Stromal cell of bone marrow (primary cell): ENCODE data around the gene GGTLC1.

ENCODE experiments used
- DNase-seq: peaks from one replicate; pipeline ENCODE4 v3.0.0-alpha.2; 2012; ENCODE audit warnings: low read depth

Gene GGTLC1

GRCh38 chr20:23963941-23964340 lies 24.6 kb downstream of the GGTLC1 start:
- no peak for DNase-seq

GRCh38 chr20:23962272-23962671 lies 26.3 kb downstream of the GGTLC1 start:
- DNase-seq: no peak

GRCh38 chr20:23959054-23959453 lies 29.5 kb downstream of the GGTLC1 start:
- DNase-seq: no peak

DNA sequence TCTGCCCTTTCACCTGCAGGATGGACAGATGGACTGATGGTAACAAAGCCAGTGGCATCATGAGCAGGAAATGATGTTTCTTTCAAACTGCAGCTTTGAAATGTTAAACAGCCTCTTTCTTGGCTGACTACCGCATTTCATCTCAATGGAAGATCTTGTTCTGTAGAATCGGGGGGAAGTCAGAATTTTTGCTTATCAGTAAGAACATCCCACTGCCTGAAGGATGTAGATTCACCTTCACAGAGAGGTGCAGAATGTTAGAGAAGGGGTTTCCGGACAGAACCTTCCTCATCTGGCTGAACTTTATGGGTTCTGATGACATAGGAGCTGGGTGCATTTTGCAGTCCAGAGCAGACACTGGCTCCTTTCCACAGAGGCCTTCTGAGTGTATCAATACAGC lies 32.7 kb downstream of the GGTLC1 start:
- no peak for DNase-seq

DNA sequence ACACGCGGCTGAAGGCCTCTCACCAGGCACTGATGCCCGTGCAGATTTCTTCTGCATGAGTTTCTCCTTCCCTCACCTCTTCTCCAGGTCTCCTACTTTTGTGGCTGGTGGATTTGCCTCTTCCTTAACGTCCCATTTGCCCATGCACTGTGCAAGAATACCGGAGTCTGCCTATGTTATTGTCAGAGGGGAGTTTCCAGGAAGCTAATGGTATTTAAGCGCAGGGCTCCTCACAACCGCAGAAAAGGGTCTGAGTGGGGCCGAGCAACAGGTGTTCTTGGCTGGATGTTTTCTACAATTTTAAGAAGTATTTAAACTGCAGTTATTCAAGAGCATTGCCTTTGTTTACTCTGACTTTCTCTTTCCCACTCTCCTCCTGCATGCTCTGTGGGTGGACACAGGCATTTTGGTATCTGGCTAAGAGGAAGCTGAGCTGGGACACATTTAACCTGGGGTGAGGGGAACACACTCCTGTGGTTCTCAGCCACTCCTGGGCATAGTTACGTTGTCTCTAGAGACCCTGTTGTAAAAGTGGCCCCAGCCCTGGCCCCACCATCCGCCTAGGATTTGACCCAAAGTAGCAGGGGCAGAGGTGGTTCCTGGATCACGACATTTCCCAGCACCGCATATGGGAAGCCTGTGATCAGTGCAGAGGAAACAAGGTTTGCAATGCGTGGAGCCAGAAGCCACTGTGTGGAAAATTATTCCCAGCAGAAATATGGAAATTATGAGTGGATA lies 34.4 kb downstream of the GGTLC1 start:
- no peak for DNase-seq

DNA sequence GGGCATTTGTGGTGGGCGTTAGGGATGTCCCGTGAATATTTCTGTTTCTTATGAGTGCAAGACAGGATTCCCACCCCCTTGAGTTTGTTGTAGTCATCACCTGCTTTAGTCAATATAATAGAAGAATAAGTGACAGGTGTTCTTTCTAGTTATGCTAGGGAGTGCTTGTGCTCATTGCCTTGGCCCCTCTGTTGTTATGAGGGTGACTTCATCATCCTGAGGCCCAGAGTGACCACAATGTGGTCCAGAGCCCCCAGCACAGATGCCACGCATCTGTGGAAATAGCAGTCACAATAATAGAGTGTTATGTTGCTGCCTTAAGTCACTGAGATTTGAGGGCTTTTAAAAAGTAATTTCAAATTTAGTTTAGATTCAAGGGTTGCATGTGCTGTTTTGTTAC lies 42.4 kb downstream of the GGTLC1 start:
- no peak for DNase-seq

- DNase-seq: no peak
These were observed 45.3 kb downstream of the GGTLC1 start for GRCh38 chr20:23943304-23943703.

- DNase-seq: no peak
These were observed 48.9 kb downstream of the GGTLC1 start for GRCh38 chr20:23939641-23940040.

- DNase-seq: no peak
These were observed 49.5 kb downstream of the GGTLC1 start for GRCh38 chr20:23939063-23939462.

- no peak for DNase-seq
These were observed 50.5 kb downstream of the GGTLC1 start for GRCh38 chr20:23938118-23938438.

- DNase-seq: peak; percentile 19
These were observed 51.1 kb downstream of the GGTLC1 start for GRCh38 chr20:23937303-23938117.
